ENCODE measurements around the gene ST8SIA5. TPM values are rescaled to one million over a fixed set of nuclear protein-coding genes. Genes with fewer than 3 reads are reported as not detected.

ST8SIA5 gene
- total and polyA plus RNA-seq, 2 of the 13 experiments (the other 11 are each of a cell fraction or from before 2014, with no cell fraction given), result 0.07 to 0.20 TPM

DNA sequence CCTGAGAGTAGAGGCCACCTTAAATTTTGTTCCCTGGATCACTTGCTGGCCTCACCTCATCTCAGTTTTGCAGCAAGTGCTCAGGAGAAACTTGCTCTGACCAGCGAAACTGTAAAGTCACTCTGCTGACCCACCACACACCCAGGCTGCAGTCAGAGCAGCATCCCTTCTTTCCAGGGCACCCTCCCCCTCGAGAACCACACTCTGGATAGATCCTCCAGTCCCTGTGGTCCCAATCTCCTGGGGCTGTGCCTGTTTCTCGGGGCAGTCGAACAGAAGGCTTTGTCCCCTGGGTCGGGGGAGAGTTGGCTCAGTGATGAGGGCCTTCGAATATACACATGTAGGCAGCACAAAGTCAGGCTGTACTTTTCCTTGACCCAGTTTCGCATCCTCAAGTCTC is 18.4 kb downstream of the ST8SIA5 start:
- no peak for TF ChIP-seq POLR2AphosphoS2 (IDR thresholded peaks at IDR 0.05; ENCODE audit: low read depth, low read length)
- no peak for TF ChIP-seq ADNP (CRISPR knock-in tag; IDR thresholded peaks at IDR 0.05)
- TF ChIP-seq MAZ (IDR thresholded peaks at IDR 0.05; ENCODE audit: borderline replicate concordance, low read depth, low read length), result no peak
- no peak for TF ChIP-seq MAZ (CRISPR knock-in tag; IDR thresholded peaks at IDR 0.05; ENCODE audit: low read depth)
- in situ Hi-C loops (cut with HindIII; ENCODE audit: extremely low pct_ligation_motif_present, low pct_unique_long_range_greater_than_20kb), result no loop called here
- ChIA-PET POLR2A (no interaction called here), CTCF (ENCODE audit: low intra/inter-chr PET ratio, low total read pairs) (no interaction called here)
- WGBS (ENCODE audit: low lambda C conversion rate), result 0% methylated on average over 7 of the region's 7 CpGs
- no peaks in the 10 kb centered on the region for H3K9me3 ChIP-seq (ENCODE audit: low read length)
- peaks cover 0 to 3% of the 10 kb centered on the region in 2 experiments; a peak in 1 of 5 replicates for H3K27me3 ChIP-seq (ENCODE audit: control insufficient read depth in 1 of 2, insufficient read depth in 2 of 2, low read length in 2 of 2)
- no peak overlapping the region for H3K4me2 ChIP-seq (ENCODE audit: low read depth, low read length)
- H3K36me3 ChIP-seq (replicated peaks in 1 of 2; ENCODE audit: control insufficient read depth in 1 of 2, insufficient read depth in 2 of 2, low read length in 2 of 2), result no peaks in the 10 kb centered on the region
- no peak overlapping the region for H3K4me3 ChIP-seq (replicated peaks in 1 of 3; ENCODE audit: insufficient read depth in 1 of 3, low read depth in 2 of 3, low read length in 3 of 3)
- no TSS peak for BruUV-seq (replicated peaks)
- FAIRE-seq (no peak), ATAC-seq (no peak), DNase-seq (ENCODE audit: low spot score) (no peak)
- H2AFZ ChIP-seq (ENCODE audit: low read length), result no peak overlapping the region
- H4K20me1 ChIP-seq (ENCODE audit: insufficient read depth, low read length), result no peaks in the 10 kb centered on the region
- H3K27ac ChIP-seq (ENCODE audit: extremely low read length, insufficient read depth, low read length), result no peak overlapping the region
- no peak overlapping the region for H3K9ac ChIP-seq (ENCODE audit: insufficient read depth, low read depth, low read length)
- no peaks in the 10 kb centered on the region for H3K4me1 ChIP-seq (ENCODE audit: insufficient read depth, low read length)
- H3K79me2 ChIP-seq (ENCODE audit: insufficient read depth, low read length), result no peaks in the 10 kb centered on the region
- intact Hi-C loops (cut with micrococcal nuclease; ENCODE audit: unreplicated experiment), result no loop called here

DNA sequence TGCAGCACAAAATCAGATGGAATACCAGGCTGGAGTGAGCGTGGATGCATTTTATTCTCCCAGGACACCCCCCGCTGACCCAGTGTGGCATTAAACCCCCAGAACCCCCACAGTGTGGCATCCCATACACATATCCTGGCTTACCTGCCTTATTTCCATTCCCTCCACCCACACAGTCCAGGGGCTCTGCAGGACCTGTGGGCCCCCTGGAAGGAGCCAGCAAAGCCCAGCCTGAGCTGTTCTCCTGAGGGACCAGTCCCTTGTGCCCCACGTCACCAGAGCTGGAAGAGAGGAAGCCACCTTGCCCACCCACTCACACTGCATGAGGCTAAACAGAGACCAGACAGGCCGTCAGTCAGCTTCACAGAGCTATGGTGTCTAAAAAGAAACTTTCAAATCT is 20.1 kb downstream of the ST8SIA5 start:
- no TSS peak for BruUV-seq (replicated peaks)
- ATAC-seq (no peak), DNase-seq (ENCODE audit: low spot score) (no peak), FAIRE-seq (no peak)
- 0% methylated on average over 2 of the region's 4 CpGs for WGBS (ENCODE audit: low lambda C conversion rate)
- no peak overlapping the region for H3K4me3 ChIP-seq (replicated peaks in 1 of 3; ENCODE audit: insufficient read depth in 1 of 3, low read depth in 2 of 3, low read length in 3 of 3)
- H3K79me2 ChIP-seq (ENCODE audit: insufficient read depth, low read length), result no peaks in the 10 kb centered on the region
- H3K27me3 ChIP-seq (ENCODE audit: control insufficient read depth in 1 of 2, insufficient read depth in 2 of 2, low read length in 2 of 2), result peaks cover 0 to 3% of the 10 kb centered on the region in 2 experiments; a peak in 1 of 5 replicates
- H3K9me3 ChIP-seq (ENCODE audit: low read length), result no peaks in the 10 kb centered on the region
- H4K20me1 ChIP-seq (ENCODE audit: insufficient read depth, low read length), result no peaks in the 10 kb centered on the region
- H3K4me2 ChIP-seq (ENCODE audit: low read depth, low read length), result no peak overlapping the region
- ChIA-PET POLR2A (no interaction called here), CTCF (ENCODE audit: low intra/inter-chr PET ratio, low total read pairs) (no interaction called here)
- no peak overlapping the region for H2AFZ ChIP-seq (ENCODE audit: low read length)
- H3K4me1 ChIP-seq (ENCODE audit: insufficient read depth, low read length), result no peaks in the 10 kb centered on the region
- intact Hi-C loops (cut with micrococcal nuclease; ENCODE audit: unreplicated experiment) (no loop called here), in situ Hi-C loops (cut with HindIII; ENCODE audit: extremely low pct_ligation_motif_present, low pct_unique_long_range_greater_than_20kb) (no loop called here)
- H3K9ac ChIP-seq (ENCODE audit: insufficient read depth, low read depth, low read length), result no peak overlapping the region
- TF ChIP-seq, protein P1, sequence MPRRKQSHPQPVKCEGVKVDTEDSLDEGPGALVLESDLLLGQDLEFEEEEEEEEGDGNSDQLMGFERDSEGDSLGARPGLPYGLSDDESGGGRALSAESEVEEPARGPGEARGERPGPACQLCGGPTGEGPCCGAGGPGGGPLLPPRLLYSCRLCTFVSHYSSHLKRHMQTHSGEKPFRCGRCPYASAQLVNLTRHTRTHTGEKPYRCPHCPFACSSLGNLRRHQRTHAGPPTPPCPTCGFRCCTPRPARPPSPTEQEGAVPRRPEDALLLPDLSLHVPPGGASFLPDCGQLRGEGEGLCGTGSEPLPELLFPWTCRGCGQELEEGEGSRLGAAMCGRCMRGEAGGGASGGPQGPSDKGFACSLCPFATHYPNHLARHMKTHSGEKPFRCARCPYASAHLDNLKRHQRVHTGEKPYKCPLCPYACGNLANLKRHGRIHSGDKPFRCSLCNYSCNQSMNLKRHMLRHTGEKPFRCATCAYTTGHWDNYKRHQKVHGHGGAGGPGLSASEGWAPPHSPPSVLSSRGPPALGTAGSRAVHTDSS (CRISPR knock-in tag; conservative IDR thresholded peaks at IDR 0.05), result no peak
- TF ChIP-seq MYC (CRISPR knock-in tag; IDR thresholded peaks at IDR 0.05; ENCODE audit: borderline replicate concordance), result no peak
- TF ChIP-seq E2F2 (CRISPR knock-in tag; IDR thresholded peaks at IDR 0.05; ENCODE audit: borderline replicate concordance), result no peak
- TF ChIP-seq SIX1 (CRISPR knock-in tag; IDR thresholded peaks at IDR 0.05; ENCODE audit: borderline replicate concordance), result no peak
- no peak for TF ChIP-seq NCOR1 (IDR thresholded peaks at IDR 0.05; ENCODE audit: borderline replicate concordance, low read length)
- TF ChIP-seq FLYWCH1 (CRISPR knock-in tag; IDR thresholded peaks at IDR 0.05), result no peak
- no peak for TF ChIP-seq GPN1 (CRISPR knock-in tag; IDR thresholded peaks at IDR 0.05; ENCODE audit: borderline replicate concordance)
- TF ChIP-seq, protein P2, sequence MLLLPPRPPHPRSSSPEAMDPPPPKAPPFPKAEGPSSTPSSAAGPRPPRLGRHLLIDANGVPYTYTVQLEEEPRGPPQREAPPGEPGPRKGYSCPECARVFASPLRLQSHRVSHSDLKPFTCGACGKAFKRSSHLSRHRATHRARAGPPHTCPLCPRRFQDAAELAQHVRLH (CRISPR knock-in tag; IDR thresholded peaks at IDR 0.05; ENCODE audit: borderline replicate concordance, low read depth), result no peak
- TF ChIP-seq MED1 (CRISPR knock-in tag; IDR thresholded peaks at IDR 0.05), result no peak
- no peak for TF ChIP-seq ZNF713 (CRISPR knock-in tag; IDR thresholded peaks at IDR 0.05)
- no peak for TF ChIP-seq ISX (CRISPR knock-in tag; conservative IDR thresholded peaks at IDR 0.05)
- TF ChIP-seq BORCS8-MEF2B (CRISPR knock-in tag; IDR thresholded peaks at IDR 0.05), result no peak
- no peak for TF ChIP-seq PHF20 (CRISPR knock-in tag; IDR thresholded peaks at IDR 0.05)
- no peak overlapping the region for H3K27ac ChIP-seq (ENCODE audit: extremely low read length, insufficient read depth, low read length)
- no peaks in the 10 kb centered on the region for H3K36me3 ChIP-seq (replicated peaks in 1 of 2; ENCODE audit: control insufficient read depth in 1 of 2, insufficient read depth in 2 of 2, low read length in 2 of 2)
